HS-5 (cell line): Measurements from ENCODE around the gene KCNMB2.

ENCODE experiments used
- DNase-seq: peaks from one replicate; pipeline ENCODE4 v3.0.0-alpha.2; 2012; ENCODE audit warnings: low read depth

The KCNMB2 gene

GRCh38 chr3:178646186-178646862, 110.1 kb downstream of the KCNMB2 start:
- DNase-seq, result no peak

- DNase-seq, result no peak
These were observed 119.3 kb downstream of the KCNMB2 start for GRCh38 chr3:178655488-178655887.

- DNase-seq, result no peak
These were observed 122.6 kb downstream of the KCNMB2 start for GRCh38 chr3:178658694-178659325.

- DNase-seq, result no peak
These were observed 127.1 kb downstream of the KCNMB2 start for GRCh38 chr3:178663201-178663934.

- DNase-seq, result no peak
These were observed 129.5 kb downstream of the KCNMB2 start for GRCh38 chr3:178665747-178666146.

GRCh38 chr3:178669022-178669601, 132.9 kb downstream of the KCNMB2 start:
- no peak for DNase-seq

- DNase-seq, result no peak
These were observed 133.5 kb downstream of the KCNMB2 start for GRCh38 chr3:178669758-178670157.

GRCh38 chr3:178671377-178671776, 135.1 kb downstream of the KCNMB2 start:
- no peak for DNase-seq

- DNase-seq, result peak; percentile 65
These were observed 135.6 kb downstream of the KCNMB2 start for GRCh38 chr3:178671791-178672190.

- peak; percentile 14 for DNase-seq
These were observed 136.0 kb downstream of the KCNMB2 start for GRCh38 chr3:178672275-178672674.

GRCh38 chr3:178673529-178673928, 137.3 kb downstream of the KCNMB2 start:
- DNase-seq, result no peak

- no peak for DNase-seq
These were observed 139.8 kb downstream of the KCNMB2 start for GRCh38 chr3:178676077-178676476.

- DNase-seq, result no peak
These were observed 140.9 kb downstream of the KCNMB2 start for GRCh38 chr3:178676942-178677790.

GRCh38 chr3:178677961-178678360, 141.7 kb downstream of the KCNMB2 start:
- DNase-seq, result no peak

GRCh38 chr3:178680037-178680436, 143.8 kb downstream of the KCNMB2 start:
- DNase-seq, result no peak

- DNase-seq, result no peak
These were observed 144.3 kb downstream of the KCNMB2 start for GRCh38 chr3:178680489-178680888.

- no peak for DNase-seq
These were observed 148.8 kb downstream of the KCNMB2 start for GRCh38 chr3:178684881-178685590.

GRCh38 chr3:178685591-178685906, 149.3 kb downstream of the KCNMB2 start:
- DNase-seq, result no peak

- DNase-seq, result no peak
These were observed 150.6 kb downstream of the KCNMB2 start for GRCh38 chr3:178686826-178687225.

- DNase-seq, result no peak
These were observed 154.3 kb downstream of the KCNMB2 start for GRCh38 chr3:178690571-178690970.

- DNase-seq, result no peak
These were observed 163.1 kb downstream of the KCNMB2 start for GRCh38 chr3:178699364-178699763.
